Uterus (tissue), 2 donors: ENCODE measurements around the gene SAP30BP.

Experiments
- POLR2A ChIP-seq, 2 donors: fragments of 450-650 bp; IDR thresholded peaks; one replicate each; pipeline ENCODE4 v1.6.1; 2016; ENCODE audit warnings: antibody characterized with exemption in 2 of 2, mild to moderate bottlenecking in 1 of 2, moderate library complexity in 1 of 2
- TF ChIP-seq, protein P1 (sequence below), 4 experiments: fragments of 200-600 bp in 2 of 4; fragments of 450-650 bp in 2 of 4; sonication (generic) in 2 of 4; IDR thresholded peaks; one replicate each; pipeline ENCODE4 v1.5.1; 2016 to 2019; ENCODE audit warnings: antibody characterized with exemption in 4 of 4, mild to moderate bottlenecking in 2 of 4, moderate library complexity in 1 of 4

DNA sequence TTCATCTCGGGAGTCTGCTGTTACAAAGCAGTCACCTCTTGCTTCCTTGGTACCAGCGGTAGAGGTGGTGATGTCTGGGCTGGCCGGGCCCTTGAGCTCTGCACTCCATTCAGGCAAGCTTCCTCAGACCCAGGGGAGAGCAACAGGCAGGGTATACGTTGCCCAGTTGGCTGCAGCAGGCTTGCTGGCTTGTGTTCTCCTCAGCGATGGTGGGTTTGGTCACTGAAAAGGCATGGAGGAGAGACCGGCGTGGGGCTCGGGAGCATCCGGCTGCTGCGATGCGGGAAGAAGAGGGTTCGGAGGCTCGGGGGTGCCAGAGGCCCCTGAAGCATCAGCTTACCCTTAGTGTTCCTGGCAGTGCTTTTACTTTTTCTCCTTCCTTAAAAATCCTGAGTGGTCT lies 25.8 kb downstream of the SAP30BP start:
- TF ChIP-seq, protein P1, sequence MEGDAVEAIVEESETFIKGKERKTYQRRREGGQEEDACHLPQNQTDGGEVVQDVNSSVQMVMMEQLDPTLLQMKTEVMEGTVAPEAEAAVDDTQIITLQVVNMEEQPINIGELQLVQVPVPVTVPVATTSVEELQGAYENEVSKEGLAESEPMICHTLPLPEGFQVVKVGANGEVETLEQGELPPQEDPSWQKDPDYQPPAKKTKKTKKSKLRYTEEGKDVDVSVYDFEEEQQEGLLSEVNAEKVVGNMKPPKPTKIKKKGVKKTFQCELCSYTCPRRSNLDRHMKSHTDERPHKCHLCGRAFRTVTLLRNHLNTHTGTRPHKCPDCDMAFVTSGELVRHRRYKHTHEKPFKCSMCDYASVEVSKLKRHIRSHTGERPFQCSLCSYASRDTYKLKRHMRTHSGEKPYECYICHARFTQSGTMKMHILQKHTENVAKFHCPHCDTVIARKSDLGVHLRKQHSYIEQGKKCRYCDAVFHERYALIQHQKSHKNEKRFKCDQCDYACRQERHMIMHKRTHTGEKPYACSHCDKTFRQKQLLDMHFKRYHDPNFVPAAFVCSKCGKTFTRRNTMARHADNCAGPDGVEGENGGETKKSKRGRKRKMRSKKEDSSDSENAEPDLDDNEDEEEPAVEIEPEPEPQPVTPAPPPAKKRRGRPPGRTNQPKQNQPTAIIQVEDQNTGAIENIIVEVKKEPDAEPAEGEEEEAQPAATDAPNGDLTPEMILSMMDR (IDR thresholded peaks at IDR 0.05): no peak
- no peak for TF ChIP-seq POLR2A (IDR thresholded peaks at IDR 0.05)
